ENCODE measurements around the gene CCNE1. TPM values are rescaled to one million over a fixed set of nuclear protein-coding genes. Genes with fewer than 3 reads are reported as not detected.

The CCNE1 gene
- total RNA-seq, 2 donors from 2014 or later, result 33.3 to 34.9 TPM

- DNase-seq, result no peak
- 88% methylated on average over 4 to 8 of the region's 8 CpGs for WGBS, 2 experiments (ENCODE audit: insufficient coverage in 1 of 2, insufficient read length in 1 of 2)
Measured at GRCh38 chr19:29769997-29770396, 41.8 kb upstream of the CCNE1 start.

GRCh38 chr19:29770648-29771047 lies 41.1 kb upstream of the CCNE1 start:
- Histone ChIP-seq H3K9ac (ENCODE audit: extremely low read depth, low read length, poor library complexity, severe bottlenecking) (no peak overlapping the region), H3K36me3 (ENCODE audit: control insufficient read depth, insufficient read depth, low read length) (no peaks in the 10 kb centered on the region), H3K4me3 (ENCODE audit: low read length) (no peak overlapping the region), H3K9me3 (ENCODE audit: control insufficient read depth, low read length) (no peaks in the 10 kb centered on the region), H3K4me1 (ENCODE audit: control insufficient read depth, insufficient read depth, low read length) (no peaks in the 10 kb centered on the region), H3K27ac (ENCODE audit: low read depth, low read length) (no peak overlapping the region), H3K27me3 (ENCODE audit: control insufficient read depth, insufficient read depth, low read length, poor library complexity, severe bottlenecking) (no peaks in the 10 kb centered on the region)
- no peak for TF ChIP-seq CTCF (conservative IDR thresholded peaks at IDR 0.05)
- H3K36me3 Mint-ChIP-seq (ENCODE audit: low read depth), result no peaks in the 10 kb centered on the region
- no peaks in the 10 kb centered on the region for H3K27me3 Mint-ChIP-seq (ENCODE audit: insufficient read depth)
- no peak overlapping the region for H3K4me3 Mint-ChIP-seq
- peaks cover 10% of the 10 kb centered on the region for H3K4me1 Mint-ChIP-seq
- no peak overlapping the region for H3K27ac Mint-ChIP-seq
- 90 to 97% methylated on average over 4 to 7 of the region's 7 CpGs for WGBS, 2 experiments (ENCODE audit: insufficient coverage in 1 of 2, insufficient read length in 1 of 2)
- no peak for DNase-seq
- no peaks in the 10 kb centered on the region for H3K9me3 Mint-ChIP-seq

More at GRCh38 chr19:29769997-29770396, 41.8 kb upstream of the CCNE1 start:
- H3K27ac Mint-ChIP-seq, result no peak overlapping the region
- peaks cover 5% of the 10 kb centered on the region for H3K4me1 Mint-ChIP-seq
- no peak overlapping the region for H3K4me3 ChIP-seq (ENCODE audit: low read length)
- H3K27me3 Mint-ChIP-seq (ENCODE audit: insufficient read depth), result no peaks in the 10 kb centered on the region
- no peaks in the 10 kb centered on the region for H3K27me3 ChIP-seq (ENCODE audit: control insufficient read depth, insufficient read depth, low read length, poor library complexity, severe bottlenecking)
- TF ChIP-seq CTCF (conservative IDR thresholded peaks at IDR 0.05), result no peak
- H3K36me3 Mint-ChIP-seq (ENCODE audit: low read depth), result no peaks in the 10 kb centered on the region
- no peaks in the 10 kb centered on the region for H3K4me1 ChIP-seq (ENCODE audit: control insufficient read depth, insufficient read depth, low read length)
- H3K9me3 ChIP-seq (ENCODE audit: control insufficient read depth, low read length), result no peaks in the 10 kb centered on the region
- H3K9me3 Mint-ChIP-seq, result no peaks in the 10 kb centered on the region
- H3K27ac ChIP-seq (ENCODE audit: low read depth, low read length), result no peak overlapping the region
- H3K4me3 Mint-ChIP-seq, result no peak overlapping the region
- H3K36me3 ChIP-seq (ENCODE audit: control insufficient read depth, insufficient read depth, low read length), result no peaks in the 10 kb centered on the region
- H3K9ac ChIP-seq (ENCODE audit: extremely low read depth, low read length, poor library complexity, severe bottlenecking), result no peak overlapping the region

GRCh38 chr19:29771708-29772414 lies 39.9 kb upstream of the CCNE1 start:
- no peaks in the 10 kb centered on the region for H3K4me1 ChIP-seq (ENCODE audit: control insufficient read depth, insufficient read depth, low read length)
- H3K27ac ChIP-seq (ENCODE audit: low read depth, low read length), result no peak overlapping the region
- H3K9ac ChIP-seq (ENCODE audit: extremely low read depth, low read length, poor library complexity, severe bottlenecking), result no peak overlapping the region
- 27 to 51% methylated on average over 10 to 14 of the region's 14 CpGs for WGBS, 2 experiments (ENCODE audit: insufficient coverage in 1 of 2, insufficient read length in 1 of 2)
- H3K4me3 Mint-ChIP-seq, result no peak overlapping the region
- H3K9me3 Mint-ChIP-seq, result no peaks in the 10 kb centered on the region
- no peaks in the 10 kb centered on the region for H3K27me3 Mint-ChIP-seq (ENCODE audit: insufficient read depth)
- peak; percentile 92 for DNase-seq
- H3K27ac Mint-ChIP-seq, result peak overlapping the region; percentile 36
- peaks cover 12% of the 10 kb centered on the region for H3K4me1 Mint-ChIP-seq
- H3K36me3 Mint-ChIP-seq (ENCODE audit: low read depth), result no peaks in the 10 kb centered on the region
- no peak overlapping the region for H3K4me3 ChIP-seq (ENCODE audit: low read length)
- H3K36me3 ChIP-seq (ENCODE audit: control insufficient read depth, insufficient read depth, low read length), result no peaks in the 10 kb centered on the region
- H3K27me3 ChIP-seq (ENCODE audit: control insufficient read depth, insufficient read depth, low read length, poor library complexity, severe bottlenecking), result no peaks in the 10 kb centered on the region
- no peaks in the 10 kb centered on the region for H3K9me3 ChIP-seq (ENCODE audit: control insufficient read depth, low read length)
- peak; percentile 88 for TF ChIP-seq CTCF (conservative IDR thresholded peaks at IDR 0.05)

Data from endodermal cell (in vitro differentiated cells).